Coronary artery (tissue), 2 donors: Measurements from ENCODE around the gene EXOC6B.

Experiments
- DNase-seq: peaks from one replicate; pipeline ENCODE4 v3.0.0-alpha.2; 2017; ENCODE audit warnings: low spot score
- H3K27ac ChIP-seq, 2 donors: fragments of 200-600 bp; sonication (generic); one replicate each; pipeline ENCODE4 v1.5.1; 2016 to 2019
- H3K4me3 ChIP-seq: fragments of 200-600 bp; sonication (generic); 2 replicates; pipeline ENCODE4 v1.5.1; 2016; ENCODE audit warnings: mild to moderate bottlenecking, moderate library complexity
- TF ChIP-seq, protein P1 (sequence below): fragments of 200-600 bp; sonication (generic); IDR thresholded peaks from one replicate; pipeline ENCODE4 v1.5.1; 2019; ENCODE audit warnings: antibody characterized with exemption

EXOC6B gene

GRCh38 chr2:72755647-72756423 is 70.0 kb downstream of the EXOC6B start:
- Histone ChIP-seq H3K27ac (no peak overlapping the region), H3K4me3 (no peak overlapping the region)
- DNase-seq = no peak
- TF ChIP-seq, protein P1, sequence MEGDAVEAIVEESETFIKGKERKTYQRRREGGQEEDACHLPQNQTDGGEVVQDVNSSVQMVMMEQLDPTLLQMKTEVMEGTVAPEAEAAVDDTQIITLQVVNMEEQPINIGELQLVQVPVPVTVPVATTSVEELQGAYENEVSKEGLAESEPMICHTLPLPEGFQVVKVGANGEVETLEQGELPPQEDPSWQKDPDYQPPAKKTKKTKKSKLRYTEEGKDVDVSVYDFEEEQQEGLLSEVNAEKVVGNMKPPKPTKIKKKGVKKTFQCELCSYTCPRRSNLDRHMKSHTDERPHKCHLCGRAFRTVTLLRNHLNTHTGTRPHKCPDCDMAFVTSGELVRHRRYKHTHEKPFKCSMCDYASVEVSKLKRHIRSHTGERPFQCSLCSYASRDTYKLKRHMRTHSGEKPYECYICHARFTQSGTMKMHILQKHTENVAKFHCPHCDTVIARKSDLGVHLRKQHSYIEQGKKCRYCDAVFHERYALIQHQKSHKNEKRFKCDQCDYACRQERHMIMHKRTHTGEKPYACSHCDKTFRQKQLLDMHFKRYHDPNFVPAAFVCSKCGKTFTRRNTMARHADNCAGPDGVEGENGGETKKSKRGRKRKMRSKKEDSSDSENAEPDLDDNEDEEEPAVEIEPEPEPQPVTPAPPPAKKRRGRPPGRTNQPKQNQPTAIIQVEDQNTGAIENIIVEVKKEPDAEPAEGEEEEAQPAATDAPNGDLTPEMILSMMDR = no peak

GRCh38 chr2:72754628-72755320 is 71.1 kb downstream of the EXOC6B start:
- no peak overlapping the region for H3K27ac ChIP-seq
- no peak for DNase-seq
- TF ChIP-seq, protein P1 = no peak
- H3K4me3 ChIP-seq = no peak overlapping the region

- TF ChIP-seq, protein P1 = no peak
- H3K4me3 ChIP-seq = no peak overlapping the region
These were observed 74.7 kb downstream of the EXOC6B start for GRCh38 chr2:72750977-72751639.

DNA sequence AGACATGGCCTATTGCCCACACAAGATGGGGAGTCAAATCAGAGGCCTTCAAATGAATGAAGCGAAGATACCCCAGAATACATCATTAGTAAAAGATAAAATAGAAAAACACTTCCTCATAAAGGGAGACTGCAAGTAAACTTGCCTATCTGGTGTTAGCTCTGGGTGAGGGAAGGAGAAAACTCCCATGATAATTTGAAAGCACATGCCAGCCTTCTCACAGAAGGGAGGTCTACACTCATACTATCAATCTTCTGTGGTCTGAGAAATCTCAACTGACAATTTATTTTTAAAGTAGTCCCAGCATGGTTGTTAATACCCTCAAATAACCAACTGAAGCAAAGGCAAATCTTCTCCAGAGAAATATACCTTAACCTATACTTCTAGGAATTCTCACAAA is 75.4 kb downstream of the EXOC6B start:
- TF ChIP-seq, protein P1 = no peak
- no peak overlapping the region for H3K27ac ChIP-seq

More at GRCh38 chr2:72750977-72751639, 74.7 kb downstream of the EXOC6B start:
- H3K27ac ChIP-seq = no peak overlapping the region
- no peak for DNase-seq

DNA sequence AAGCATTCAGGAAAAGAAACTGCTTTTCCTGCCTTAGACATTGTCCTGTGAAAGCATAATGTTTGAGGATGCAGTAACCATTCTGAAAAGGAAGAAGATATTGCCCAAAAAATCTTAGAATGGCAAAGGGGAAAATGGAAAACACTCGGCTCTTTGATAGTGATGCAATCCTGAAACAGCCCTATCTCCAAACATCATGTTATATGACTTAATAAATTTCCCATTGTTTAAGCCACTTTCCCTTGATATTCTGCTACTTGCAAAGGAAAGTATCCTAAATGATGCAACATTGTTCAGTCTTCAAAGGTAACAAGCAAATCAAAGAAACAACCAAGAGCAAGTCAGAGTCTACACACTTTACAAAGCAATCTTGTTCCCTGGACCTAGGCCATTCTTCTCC is 78.5 kb downstream of the EXOC6B start:
- Histone ChIP-seq H3K27ac (no peak overlapping the region), H3K4me3 (no peak overlapping the region)
- DNase-seq = no peak
- TF ChIP-seq, protein P1 = no peak

More for the DNA sequence above, 75.4 kb downstream of the EXOC6B start:
- no peak overlapping the region for H3K4me3 ChIP-seq
- no peak for DNase-seq

GRCh38 chr2:72745679-72746368 is 80.0 kb downstream of the EXOC6B start:
- TF ChIP-seq, protein P1 = no peak
- no peak overlapping the region for H3K4me3 ChIP-seq
- no peak for DNase-seq
- H3K27ac ChIP-seq = no peak overlapping the region
